Measurements from ENCODE around the gene EPB41L1. TPM values are rescaled to one million over a fixed set of nuclear protein-coding genes. Genes with fewer than 3 reads are reported as not detected.

Gene EPB41L1
- total and polyA plus RNA-seq, 2 experiments from 2014 or later, result 17.0 to 19.2 TPM

- Histone ChIP-seq H3K27ac (no peak overlapping the region), H3K9me2 (ENCODE audit: insufficient read depth) (no peaks in the 10 kb centered on the region), H3F3A (ENCODE audit: insufficient read depth) (peaks cover 17% of the 10 kb centered on the region), H3K9ac (no peak overlapping the region), H3K4me2 (ENCODE audit: unreplicated experiment) (no peak overlapping the region), H3K4me3 (no peak overlapping the region), H3K79me2 (ENCODE audit: insufficient read depth) (no peaks in the 10 kb centered on the region), H3K9me3 (ENCODE audit: low read depth) (no peaks in the 10 kb centered on the region), H3K4me1 (ENCODE audit: insufficient read depth) (peaks cover 17% of the 10 kb centered on the region), H2AFZ (no peak overlapping the region), H3K36me3 (ENCODE audit: low read depth) (no peaks in the 10 kb centered on the region), H3K27me3 (replicated peaks; ENCODE audit: insufficient read depth) (no peaks in the 10 kb centered on the region), H4K20me1 (ENCODE audit: insufficient read depth) (no peaks in the 10 kb centered on the region)
- 63 to 64% methylated on average over 13 of the region's 13 CpGs for WGBS, 2 experiments (ENCODE audit: low coverage in 1 of 2, low lambda C conversion rate in 2 of 2, missing lambda C conversion rate in 2 of 2)
- in situ Hi-C loops (cut with MboI), result no loop called here
- no peak for DNase-seq
- TF ChIP-seq EZH2phosphoT487 (IDR thresholded peaks at IDR 0.05; ENCODE audit: insufficient read depth, low read depth) (no peak), EZH2 (IDR thresholded peaks at IDR 0.05; ENCODE audit: insufficient read depth, poor library complexity, severe bottlenecking) (no peak)
Measured at GRCh38 chr20:36113566-36114250, 40.8 kb upstream of the EPB41L1 start.

GRCh38 chr20:36114707-36115106 is 39.8 kb upstream of the EPB41L1 start:
- H3K36me3 ChIP-seq (ENCODE audit: low read depth), result no peaks in the 10 kb centered on the region
- H3K27me3 ChIP-seq (replicated peaks; ENCODE audit: insufficient read depth), result no peaks in the 10 kb centered on the region
- TF ChIP-seq EZH2phosphoT487 (IDR thresholded peaks at IDR 0.05; ENCODE audit: insufficient read depth, low read depth), result no peak
- TF ChIP-seq EZH2 (IDR thresholded peaks at IDR 0.05; ENCODE audit: insufficient read depth, poor library complexity, severe bottlenecking), result no peak
- H3K4me2 ChIP-seq (ENCODE audit: unreplicated experiment), result no peak overlapping the region
- no peaks in the 10 kb centered on the region for H3K9me3 ChIP-seq (ENCODE audit: low read depth)
- no peaks in the 10 kb centered on the region for H4K20me1 ChIP-seq (ENCODE audit: insufficient read depth)
- H3K9ac ChIP-seq, result no peak overlapping the region
- peaks cover 17% of the 10 kb centered on the region for H3K4me1 ChIP-seq (ENCODE audit: insufficient read depth)
- no peak overlapping the region for H2AFZ ChIP-seq
- no peaks in the 10 kb centered on the region for H3K79me2 ChIP-seq (ENCODE audit: insufficient read depth)
- WGBS, 2 experiments (ENCODE audit: low coverage in 1 of 2, low lambda C conversion rate in 2 of 2, missing lambda C conversion rate in 2 of 2), result 92 to 94% methylated on average over 3 of the region's 3 CpGs
- no peak overlapping the region for H3K27ac ChIP-seq
- DNase-seq, result no peak
- in situ Hi-C loops (cut with MboI), result no loop called here
- H3K4me3 ChIP-seq, result no peak overlapping the region
- no peaks in the 10 kb centered on the region for H3K9me2 ChIP-seq (ENCODE audit: insufficient read depth)
- H3F3A ChIP-seq (ENCODE audit: insufficient read depth), result peaks cover 17% of the 10 kb centered on the region

GRCh38 chr20:36115925-36116324 is 38.6 kb upstream of the EPB41L1 start:
- no peak for DNase-seq
- TF ChIP-seq EZH2phosphoT487 (IDR thresholded peaks at IDR 0.05; ENCODE audit: insufficient read depth, low read depth) (no peak), EZH2 (IDR thresholded peaks at IDR 0.05; ENCODE audit: insufficient read depth, poor library complexity, severe bottlenecking) (no peak)
- in situ Hi-C loops (cut with MboI), result no loop called here

GRCh38 chr20:36116807-36117441 is 37.6 kb upstream of the EPB41L1 start:
- H3K4me1 ChIP-seq (ENCODE audit: insufficient read depth), result peaks cover 17% of the 10 kb centered on the region
- 0 to 4% methylated on average over 2 of the region's 2 CpGs for WGBS, 2 experiments (ENCODE audit: low coverage in 1 of 2, low lambda C conversion rate in 2 of 2, missing lambda C conversion rate in 2 of 2)
- no peak overlapping the region for H3K4me3 ChIP-seq
- peak; percentile 92 for DNase-seq
- H3K79me2 ChIP-seq (ENCODE audit: insufficient read depth), result no peaks in the 10 kb centered on the region
- H3K27me3 ChIP-seq (replicated peaks; ENCODE audit: insufficient read depth), result no peaks in the 10 kb centered on the region
- no peaks in the 10 kb centered on the region for H4K20me1 ChIP-seq (ENCODE audit: insufficient read depth)
- H3K9me3 ChIP-seq (ENCODE audit: low read depth), result no peaks in the 10 kb centered on the region
- H3F3A ChIP-seq (ENCODE audit: insufficient read depth), result peaks cover 17% of the 10 kb centered on the region
- peak overlapping the region; percentile 32 for H3K4me2 ChIP-seq (ENCODE audit: unreplicated experiment)
- no peak overlapping the region for H2AFZ ChIP-seq
- TF ChIP-seq EZH2 (IDR thresholded peaks at IDR 0.05; ENCODE audit: insufficient read depth, poor library complexity, severe bottlenecking) (no peak), EZH2phosphoT487 (IDR thresholded peaks at IDR 0.05; ENCODE audit: insufficient read depth, low read depth) (no peak)
- no peaks in the 10 kb centered on the region for H3K36me3 ChIP-seq (ENCODE audit: low read depth)
- peak overlapping the region; percentile 26; the same call in 1 of the 2 replicates for H3K9ac ChIP-seq
- in situ Hi-C loops (cut with MboI), result no loop called here
- no peaks in the 10 kb centered on the region for H3K9me2 ChIP-seq (ENCODE audit: insufficient read depth)
- H3K27ac ChIP-seq, result peak overlapping the region; percentile 62

More at GRCh38 chr20:36115925-36116324, 38.6 kb upstream of the EPB41L1 start:
- Histone ChIP-seq H3K27ac (no peak overlapping the region), H3K4me3 (no peak overlapping the region), H3K9me3 (ENCODE audit: low read depth) (no peaks in the 10 kb centered on the region), H3K4me1 (ENCODE audit: insufficient read depth) (peaks cover 17% of the 10 kb centered on the region), H3K4me2 (ENCODE audit: unreplicated experiment) (no peak overlapping the region), H3K9ac (no peak overlapping the region), H4K20me1 (ENCODE audit: insufficient read depth) (no peaks in the 10 kb centered on the region), H2AFZ (no peak overlapping the region), H3K36me3 (ENCODE audit: low read depth) (no peaks in the 10 kb centered on the region), H3F3A (ENCODE audit: insufficient read depth) (peaks cover 17% of the 10 kb centered on the region), H3K79me2 (ENCODE audit: insufficient read depth) (no peaks in the 10 kb centered on the region), H3K27me3 (replicated peaks; ENCODE audit: insufficient read depth) (no peaks in the 10 kb centered on the region), H3K9me2 (ENCODE audit: insufficient read depth) (no peaks in the 10 kb centered on the region)
